Liver (tissue), 9 donors: Measurements from ENCODE around the gene GC. TPM values are rescaled to one million over a fixed set of nuclear protein-coding genes. Genes with fewer than 3 reads are reported as not detected.

Experiments used
- DNase-seq: peaks from one replicate; pipeline ENCODE4 v3.0.0-alpha.2; 2017; ENCODE audit warnings: low spot score
- H3K27ac ChIP-seq, 2 donors: one replicate each; pipeline ENCODE4 v1.7.0; 2013; ENCODE audit warnings: inconsistent platforms in 2 of 2, low read length in 2 of 2, control low read depth in 1 of 2, low read depth in 1 of 2, mild to moderate bottlenecking in 1 of 2
- H3K27me3 ChIP-seq, 4 donors: one replicate each; pipeline versions ENCODE4 v1.6.1 to v1.7.0; 2013; ENCODE audit warnings: low read length in 3 of 4, inconsistent platforms in 1 of 4, mild to moderate bottlenecking in 1 of 4, moderate library complexity in 1 of 4; ENCODE audit not compliant: control insufficient read depth in 4 of 4, insufficient read depth in 4 of 4
- H3K36me3 ChIP-seq, 4 donors: one replicate each; pipeline versions ENCODE4 v1.6.1 to v1.7.0; 2013; ENCODE audit warnings: low read length in 3 of 4, mild to moderate bottlenecking in 3 of 4, low read depth in 1 of 4, moderate library complexity in 1 of 4; ENCODE audit not compliant: control insufficient read depth in 4 of 4, insufficient read depth in 3 of 4
- H3K4me1 ChIP-seq, 4 donors: one replicate each; pipeline versions ENCODE4 v1.6.1 to v1.7.0; 2013; ENCODE audit warnings: low read length in 3 of 4, mild to moderate bottlenecking in 3 of 4, moderate library complexity in 1 of 4; ENCODE audit not compliant: control insufficient read depth in 4 of 4, insufficient read depth in 4 of 4
- H3K4me3 ChIP-seq, 3 donors: one replicate each; pipeline versions ENCODE4 v1.6.1 to v1.7.0; 2013; ENCODE audit warnings: low read length in 3 of 3, control low read depth in 1 of 3, low read depth in 1 of 3, mild to moderate bottlenecking in 1 of 3
- H3K9ac ChIP-seq, 2 donors: one replicate each; pipeline ENCODE4 v1.7.0; 2013; ENCODE audit warnings: low read length in 2 of 2, mild to moderate bottlenecking in 2 of 2, moderate library complexity in 2 of 2, control low read depth in 1 of 2, low read depth in 1 of 2
- H3K9me3 ChIP-seq, 4 donors: one replicate each; pipeline versions ENCODE4 v1.6.1 to v1.7.0; 2013; ENCODE audit warnings: low read length in 3 of 4; ENCODE audit not compliant: control insufficient read depth in 4 of 4
- ATF3 ChIP-seq: IDR thresholded peaks from 2 replicates; pipeline ENCODE4 v1.6.1; 2016; ENCODE audit warnings: antibody characterized with exemption
- EGR1 ChIP-seq, 2 donors: IDR thresholded peaks; 2 replicates each; pipeline ENCODE4 v1.6.1; 2016 to 2018; ENCODE audit warnings: antibody characterized with exemption in 2 of 2, low read depth in 2 of 2
- FOXA1 ChIP-seq: IDR thresholded peaks from 2 replicates; pipeline ENCODE4 v1.6.1; 2016; ENCODE audit warnings: antibody characterized with exemption
- FOXA2 ChIP-seq: IDR thresholded peaks from 2 replicates; pipeline ENCODE4 v1.6.1; 2016; ENCODE audit warnings: antibody characterized with exemption
- GABPA ChIP-seq, 2 donors: IDR thresholded peaks in 1 of 2; conservative IDR thresholded peaks in 1 of 2; 2 replicates each; pipeline ENCODE4 v1.6.1; 2016; ENCODE audit warnings: antibody characterized with exemption in 2 of 2, mild to moderate bottlenecking in 1 of 2, moderate library complexity in 1 of 2
- HNF4A ChIP-seq, 2 donors: conservative IDR thresholded peaks; 2 replicates each; pipeline ENCODE4 v1.6.1; 2016; ENCODE audit warnings: antibody characterized with exemption in 2 of 2, mild to moderate bottlenecking in 2 of 2
- HNF4G ChIP-seq: IDR thresholded peaks from 2 replicates; pipeline ENCODE4 v1.6.1; 2016; ENCODE audit warnings: antibody characterized with exemption
- JUND ChIP-seq, 2 donors: IDR thresholded peaks; 2 replicates each; pipeline ENCODE4 v1.6.1; 2016; ENCODE audit warnings: antibody characterized with exemption in 2 of 2
- MAX ChIP-seq: IDR thresholded peaks from 2 replicates; pipeline ENCODE4 v1.6.1; 2016; ENCODE audit warnings: antibody characterized with exemption
- NR2F2 ChIP-seq: IDR thresholded peaks from 2 replicates; pipeline ENCODE4 v1.6.1; 2016; ENCODE audit warnings: antibody characterized with exemption
- RAD21 ChIP-seq, 2 donors: IDR thresholded peaks; 2 replicates each; pipeline ENCODE4 v1.6.1; 2016; ENCODE audit warnings: antibody characterized with exemption in 2 of 2, mild to moderate bottlenecking in 2 of 2
- RXRA ChIP-seq, 2 donors: IDR thresholded peaks; 2 replicates each; pipeline ENCODE4 v1.6.1; 2017 to 2018; ENCODE audit warnings: antibody characterized with exemption in 2 of 2, mild to moderate bottlenecking in 1 of 2
- SP1 ChIP-seq: IDR thresholded peaks from 2 replicates; pipeline ENCODE4 v1.6.1; 2018; ENCODE audit warnings: antibody characterized with exemption, mild to moderate bottlenecking
- TAF1 ChIP-seq: conservative IDR thresholded peaks from 2 replicates; pipeline ENCODE4 v1.6.1; 2016; ENCODE audit warnings: antibody characterized with exemption, mild to moderate bottlenecking
- YY1 ChIP-seq: IDR thresholded peaks from 2 replicates; pipeline ENCODE4 v1.6.1; 2016; ENCODE audit warnings: antibody characterized with exemption, mild to moderate bottlenecking
- ZBTB33 ChIP-seq: IDR thresholded peaks from 2 replicates; pipeline ENCODE4 v1.6.1; 2016; ENCODE audit warnings: antibody characterized with exemption
- WGBS: extraction: QIAGEN DNeasy Blood & Tissue Kit; methylation state at CpG from one replicate; pipeline ENCODE4 v1.1.7; 2013; 5-methylcytosine and 5-hydroxymethylcytosine counted together
- polyA plus RNA-seq, 2 donors: library from polyadenylated mRNA; stranded (reverse) in 1 of 2; unstranded in 1 of 2; fragments of 200-250 nt in 1 of 2; fragments of >200 nt in 1 of 2; fragmentation: Nextera tagmentation in 1 of 2; extraction: Ambion mirVana in 1 of 2; gene quantifications; one replicate each; pipeline versions ENCODE4 v1.2.1 to v1.2.3, GENCODE V29; 2013 to 2015
- total RNA-seq, 2 donors: library from RNA; depleted of rRNA; stranded (reverse); fragments of >200 nt; gene quantifications; one replicate each; pipeline ENCODE4 v1.2.3, GENCODE V29; 2014
- TF ChIP-seq, protein P1 (sequence below): fragments of 150-350 bp; IDR thresholded peaks from 2 replicates; pipeline ENCODE4 v1.5.1; 2017; ENCODE audit warnings: improper control_type of control experiment, low read depth, low read length; ENCODE audit not compliant: missing input control
- TF ChIP-seq, protein P2 (sequence below): IDR thresholded peaks from 2 replicates; pipeline ENCODE4 v1.6.1; 2016; ENCODE audit warnings: antibody characterized with exemption, mild to moderate bottlenecking
- donor health status: healthy.
- donor health status: healthy.
- donor health status: healthy.
- donor health status: healthy.
- donor health status: healthy.

Gene GC
- total and polyA plus RNA-seq, 4 donors: 1,801 to 4,674 (median 2,937) TPM

- Histone ChIP-seq H3K27ac (peak overlapping the region; percentile 70 to 79), H3K4me1 (peaks cover 6 to 53% (median 32%) of the 10 kb centered on the region in 4 donors), H3K9ac (peak overlapping the region; percentile 36 to 87), H3K27me3 (no peaks in the 10 kb centered on the region), H3K9me3 (no peaks in the 10 kb centered on the region), H3K36me3 (peaks cover 0 to 28% (median 6%) of the 10 kb centered on the region in 4 donors), H3K4me3 (peak overlapping the region; percentile 52 to 57 (median 57))
- DNase-seq: no peak
- peak; percentile 45 to 56 for TF ChIP-seq RAD21 (IDR thresholded peaks at IDR 0.05)
- TF ChIP-seq, protein P1, sequence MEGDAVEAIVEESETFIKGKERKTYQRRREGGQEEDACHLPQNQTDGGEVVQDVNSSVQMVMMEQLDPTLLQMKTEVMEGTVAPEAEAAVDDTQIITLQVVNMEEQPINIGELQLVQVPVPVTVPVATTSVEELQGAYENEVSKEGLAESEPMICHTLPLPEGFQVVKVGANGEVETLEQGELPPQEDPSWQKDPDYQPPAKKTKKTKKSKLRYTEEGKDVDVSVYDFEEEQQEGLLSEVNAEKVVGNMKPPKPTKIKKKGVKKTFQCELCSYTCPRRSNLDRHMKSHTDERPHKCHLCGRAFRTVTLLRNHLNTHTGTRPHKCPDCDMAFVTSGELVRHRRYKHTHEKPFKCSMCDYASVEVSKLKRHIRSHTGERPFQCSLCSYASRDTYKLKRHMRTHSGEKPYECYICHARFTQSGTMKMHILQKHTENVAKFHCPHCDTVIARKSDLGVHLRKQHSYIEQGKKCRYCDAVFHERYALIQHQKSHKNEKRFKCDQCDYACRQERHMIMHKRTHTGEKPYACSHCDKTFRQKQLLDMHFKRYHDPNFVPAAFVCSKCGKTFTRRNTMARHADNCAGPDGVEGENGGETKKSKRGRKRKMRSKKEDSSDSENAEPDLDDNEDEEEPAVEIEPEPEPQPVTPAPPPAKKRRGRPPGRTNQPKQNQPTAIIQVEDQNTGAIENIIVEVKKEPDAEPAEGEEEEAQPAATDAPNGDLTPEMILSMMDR: peak; percentile 28
- TF ChIP-seq ZBTB33: no peak
Measured at GRCh38 chr4:71772592-71772991, 11.3 kb downstream of the GC start.

DNA sequence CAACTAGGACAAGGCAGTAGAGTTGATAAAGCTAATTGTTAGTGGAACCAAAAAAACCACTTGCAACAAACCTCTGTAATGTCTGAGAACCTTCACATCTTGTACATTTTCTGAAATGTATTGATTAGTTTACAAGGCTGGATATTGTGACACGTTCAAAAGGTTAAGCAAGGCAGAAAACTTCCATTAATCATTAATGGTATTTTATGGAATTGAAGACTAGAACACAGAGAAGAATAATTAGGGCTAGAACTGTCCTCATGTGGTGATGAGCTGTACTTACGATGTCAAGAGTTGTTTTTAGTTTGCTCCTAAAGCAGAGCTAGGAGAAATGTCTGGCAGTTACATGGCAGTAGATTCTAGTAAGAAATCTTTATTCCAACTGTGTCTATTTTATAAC lies 12.3 kb downstream of the GC start:
- H3K9me3 ChIP-seq: no peaks in the 10 kb centered on the region
- H3K9ac ChIP-seq: peak overlapping the region; percentile 41 to 87
- TF ChIP-seq MAX (no peak), RXRA (IDR thresholded peaks at IDR 0.05) (peak; percentile 56 to 76), NR2F2 (no peak), RAD21 (IDR thresholded peaks at IDR 0.05) (peak; percentile 37 to 59), EGR1 (IDR thresholded peaks at IDR 0.05; ENCODE audit: low read depth in 2 of 2) (no peak), HNF4G (peak; percentile 17), ZBTB33 (peak; percentile 14), SP1 (peak; percentile 69), JUND (IDR thresholded peaks at IDR 0.05) (peak; percentile 50 to 71), HNF4A (conservative IDR thresholded peaks at IDR 0.05) (peak; percentile 56 to 78), FOXA2 (peak; percentile 10), ATF3 (peak; percentile 60), YY1 (peak; percentile 50), TAF1 (peak; percentile 76), FOXA1 (peak; percentile 11), GABPA (IDR thresholded peaks at IDR 0.05 in 1 of 2, conservative IDR thresholded peaks at IDR 0.05 in 1 of 2) (no peak)
- TF ChIP-seq, protein P2, sequence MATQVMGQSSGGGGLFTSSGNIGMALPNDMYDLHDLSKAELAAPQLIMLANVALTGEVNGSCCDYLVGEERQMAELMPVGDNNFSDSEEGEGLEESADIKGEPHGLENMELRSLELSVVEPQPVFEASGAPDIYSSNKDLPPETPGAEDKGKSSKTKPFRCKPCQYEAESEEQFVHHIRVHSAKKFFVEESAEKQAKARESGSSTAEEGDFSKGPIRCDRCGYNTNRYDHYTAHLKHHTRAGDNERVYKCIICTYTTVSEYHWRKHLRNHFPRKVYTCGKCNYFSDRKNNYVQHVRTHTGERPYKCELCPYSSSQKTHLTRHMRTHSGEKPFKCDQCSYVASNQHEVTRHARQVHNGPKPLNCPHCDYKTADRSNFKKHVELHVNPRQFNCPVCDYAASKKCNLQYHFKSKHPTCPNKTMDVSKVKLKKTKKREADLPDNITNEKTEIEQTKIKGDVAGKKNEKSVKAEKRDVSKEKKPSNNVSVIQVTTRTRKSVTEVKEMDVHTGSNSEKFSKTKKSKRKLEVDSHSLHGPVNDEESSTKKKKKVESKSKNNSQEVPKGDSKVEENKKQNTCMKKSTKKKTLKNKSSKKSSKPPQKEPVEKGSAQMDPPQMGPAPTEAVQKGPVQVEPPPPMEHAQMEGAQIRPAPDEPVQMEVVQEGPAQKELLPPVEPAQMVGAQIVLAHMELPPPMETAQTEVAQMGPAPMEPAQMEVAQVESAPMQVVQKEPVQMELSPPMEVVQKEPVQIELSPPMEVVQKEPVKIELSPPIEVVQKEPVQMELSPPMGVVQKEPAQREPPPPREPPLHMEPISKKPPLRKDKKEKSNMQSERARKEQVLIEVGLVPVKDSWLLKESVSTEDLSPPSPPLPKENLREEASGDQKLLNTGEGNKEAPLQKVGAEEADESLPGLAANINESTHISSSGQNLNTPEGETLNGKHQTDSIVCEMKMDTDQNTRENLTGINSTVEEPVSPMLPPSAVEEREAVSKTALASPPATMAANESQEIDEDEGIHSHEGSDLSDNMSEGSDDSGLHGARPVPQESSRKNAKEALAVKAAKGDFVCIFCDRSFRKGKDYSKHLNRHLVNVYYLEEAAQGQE: no peak
- TF ChIP-seq, protein P1: no peak
- peaks cover 1 to 37% (median 11%) of the 10 kb centered on the region in 4 donors for H3K36me3 ChIP-seq
- WGBS: 19% methylated on average over 2 of the region's 2 CpGs
- DNase-seq: no peak
- peak overlapping the region; percentile 70 to 79 for H3K27ac ChIP-seq
- H3K27me3 ChIP-seq: no peaks in the 10 kb centered on the region
- peak overlapping the region; percentile 31 to 57 (median 57) for H3K4me3 ChIP-seq
- peaks cover 6 to 48% (median 31%) of the 10 kb centered on the region in 4 donors for H3K4me1 ChIP-seq
